CD14-positive monocyte (primary cell): ENCODE measurements around the gene FAM13C. TPM values are rescaled to one million over a fixed set of nuclear protein-coding genes. Genes with fewer than 3 reads are reported as not detected.

ENCODE experiments used
- DNase-seq, 3 donors: peaks; one replicate each; pipeline ENCODE4 v3.0.0-alpha.2; 2011 to 2022
- H2AFZ ChIP-seq: 2 replicates; pipeline ENCODE4 v1.6.0; 2012; ENCODE audit warnings: mild to moderate bottlenecking, low read depth, low read length, inconsistent platforms; ENCODE audit not compliant: insufficient read depth, poor library complexity, severe bottlenecking
- H3K27ac ChIP-seq, 2 donors: 1 replicate in 1 of 2; 2 replicates in 1 of 2; pipeline ENCODE4 v1.5.1; 2012 to 2013; ENCODE audit warnings: low read length in 2 of 2, control low read depth in 1 of 2, inconsistent platforms in 1 of 2, low read depth in 1 of 2, mild to moderate bottlenecking in 1 of 2
- H3K27me3 ChIP-seq, 2 donors: one replicate each; pipeline versions ENCODE4 v1.6.0 to v1.6.1; 2011 to 2013; ENCODE audit warnings: low read length in 2 of 2; ENCODE audit not compliant: control insufficient read depth in 2 of 2, insufficient read depth in 2 of 2
- H3K36me3 ChIP-seq, 2 donors: replicated peaks in 1 of 2; 1 replicate in 1 of 2; 2 replicates in 1 of 2; pipeline versions ENCODE4 v1.5.1 to v1.6.1; 2012 to 2013; ENCODE audit warnings: low read length in 2 of 2, control low read depth in 1 of 2, inconsistent platforms in 1 of 2, mild to moderate bottlenecking in 1 of 2; ENCODE audit not compliant: insufficient read depth in 2 of 2, control insufficient read depth in 1 of 2
- H3K4me1 ChIP-seq, 2 donors: 1 replicate in 1 of 2; 2 replicates in 1 of 2; pipeline versions ENCODE4 v1.5.1 to v1.6.1; 2012 to 2013; ENCODE audit warnings: low read length in 2 of 2, control low read depth in 1 of 2, inconsistent platforms in 1 of 2, mild to moderate bottlenecking in 1 of 2, moderate library complexity in 1 of 2; ENCODE audit not compliant: insufficient read depth in 2 of 2, control insufficient read depth in 1 of 2
- H3K4me2 ChIP-seq: replicated peaks from 2 replicates; pipeline ENCODE3; 2012; ENCODE audit warnings: low read length, moderate library complexity, mild to moderate bottlenecking; ENCODE audit not compliant: poor library complexity, severe bottlenecking; ENCODE audit errors: extremely low read depth
- H3K4me3 ChIP-seq, 3 experiments: fragments of 200-600 bp in 1 of 3; sonication (generic) in 1 of 3; replicated peaks in 1 of 3; 1 replicate in 2 of 3; 2 replicates in 1 of 3; pipeline ENCODE4 v1.5.1; 2011 to 2013; ENCODE audit warnings: low read length in 3 of 3, mild to moderate bottlenecking in 3 of 3, control low read depth in 2 of 3, low read depth in 2 of 3, inconsistent platforms in 1 of 3, moderate library complexity in 1 of 3
- H3K79me2 ChIP-seq: 2 replicates; pipeline ENCODE4 v1.6.0; 2012; ENCODE audit warnings: mild to moderate bottlenecking, control low read depth, inconsistent platforms, low read length, moderate library complexity; ENCODE audit not compliant: insufficient read depth
- H3K9ac ChIP-seq: 2 replicates; pipeline ENCODE4 v1.6.0; 2017; ENCODE audit warnings: low read length, mild to moderate bottlenecking; ENCODE audit not compliant: insufficient read depth, poor library complexity, severe bottlenecking
- H3K9me3 ChIP-seq, 2 donors: replicated peaks in 1 of 2; 1 replicate in 1 of 2; 2 replicates in 1 of 2; pipeline versions ENCODE4 v1.5.1 to v1.6.1; 2012 to 2013; ENCODE audit warnings: low read length in 2 of 2, control low read depth in 1 of 2; ENCODE audit not compliant: control insufficient read depth in 1 of 2, insufficient read depth in 1 of 2
- H4K20me1 ChIP-seq: 2 replicates; pipeline ENCODE4 v1.6.0; 2012; ENCODE audit warnings: mild to moderate bottlenecking, low read length, control low read depth, moderate library complexity; ENCODE audit not compliant: insufficient read depth
- H3K27ac Mint-ChIP-seq, 7 donors: one replicate each; pipeline ENCODE4 v1.8.0; 2020; ENCODE audit warnings: mild to moderate bottlenecking in 7 of 7, mixed read lengths in 7 of 7, moderate library complexity in 6 of 7, inconsistent platforms in 2 of 7
- H3K27me3 Mint-ChIP-seq, 3 donors: one replicate each; pipeline ENCODE4 v1.8.0; 2021 to 2022; ENCODE audit warnings: low read depth in 3 of 3, mild to moderate bottlenecking in 3 of 3, mixed read lengths in 3 of 3, moderate library complexity in 3 of 3, inconsistent platforms in 1 of 3
- H3K36me3 Mint-ChIP-seq, 2 donors: one replicate each; pipeline ENCODE4 v1.8.0; 2020; ENCODE audit warnings: mixed read lengths in 2 of 2, inconsistent platforms in 1 of 2, mild to moderate bottlenecking in 1 of 2
- H3K4me1 Mint-ChIP-seq: one replicate; pipeline ENCODE4 v1.8.0; 2020; ENCODE audit warnings: mild to moderate bottlenecking, mixed read lengths
- H3K4me3 Mint-ChIP-seq, 2 donors: one replicate each; pipeline ENCODE4 v1.8.0; 2020; ENCODE audit warnings: mild to moderate bottlenecking in 2 of 2, mixed read lengths in 2 of 2, moderate library complexity in 1 of 2
- H3K9me3 Mint-ChIP-seq, 7 donors: one replicate each; pipeline ENCODE4 v1.8.0; 2020 to 2022; ENCODE audit warnings: mixed read lengths in 7 of 7, mild to moderate bottlenecking in 6 of 7, moderate library complexity in 6 of 7, inconsistent platforms in 2 of 7
- CTCF ChIP-seq: fragments of 200-600 bp; IDR thresholded peaks from one replicate; pipeline ENCODE4 v1.8.0; 2022; ENCODE audit warnings: antibody characterized with exemption, mild to moderate bottlenecking
- WGBS: methylation state at CpG from one replicate; pipeline ENCODE4 v1.1.5; 2013; ENCODE audit warnings: missing lambda C conversion rate; ENCODE audit not compliant: insufficient coverage; 5-methylcytosine and 5-hydroxymethylcytosine counted together
- intact Hi-C, 2 donors: fragments of 100-400 bp; cut with micrococcal nuclease; formaldehyde crosslinking; loops; one replicate each; pipeline versions ENCODE4 v1.15.0 to v1.15.1; 2023
- polyA plus RNA-seq, 3 donors: library from polyadenylated mRNA; depleted of rRNA in 1 of 3; unstranded in 2 of 3; stranded (reverse) in 1 of 3; fragments of 300-500 nt in 2 of 3; fragments of >200 nt in 1 of 3; fragmentation: Illumina TruSeq in 2 of 3; gene quantifications; 1 replicate in 2 of 3; 2 replicates in 1 of 3; pipeline ENCODE4 v1.2.3, GENCODE V29; 2012 to 2021

Gene FAM13C
- polyA plus RNA-seq, 3 donors = not detected

- peaks cover 0 to 1% (median 0%) of the 10 kb centered on the region in 3 donors for H3K27me3 Mint-ChIP-seq
- H3K4me1 Mint-ChIP-seq = no peaks in the 10 kb centered on the region
- Histone ChIP-seq H4K20me1 (no peaks in the 10 kb centered on the region), H3K4me2 (no peak overlapping the region), H3K79me2 (no peaks in the 10 kb centered on the region), H3K4me1 (no peaks in the 10 kb centered on the region), H2AFZ (no peak overlapping the region), H3K9me3 (no peaks in the 10 kb centered on the region), H3K36me3 (no peaks in the 10 kb centered on the region), H3K27ac (no peak overlapping the region), H3K4me3 (no peak overlapping the region), H3K9ac (no peak overlapping the region), H3K27me3 (no peaks in the 10 kb centered on the region)
- DNase-seq = no peak
- no peak for TF ChIP-seq CTCF
- WGBS = no CpG with 5 or more reads among the region's 1 CpG
- H3K9me3 Mint-ChIP-seq = peaks cover 0 to 1% (median 0%) of the 10 kb centered on the region in 7 donors
- no peak overlapping the region for H3K27ac Mint-ChIP-seq
- no peaks in the 10 kb centered on the region for H3K36me3 Mint-ChIP-seq
- H3K4me3 Mint-ChIP-seq = no peak overlapping the region
- intact Hi-C loops = no loop called here
Observed at GRCh38 chr10:59393349-59393748, 31.0 kb upstream of the FAM13C start.

- Histone ChIP-seq H3K4me1 (no peaks in the 10 kb centered on the region), H2AFZ (no peak overlapping the region), H3K4me3 (no peak overlapping the region), H3K79me2 (no peaks in the 10 kb centered on the region), H3K4me2 (no peak overlapping the region), H3K27me3 (no peaks in the 10 kb centered on the region), H3K9me3 (no peaks in the 10 kb centered on the region), H3K9ac (no peak overlapping the region), H4K20me1 (no peaks in the 10 kb centered on the region), H3K27ac (no peak overlapping the region), H3K36me3 (no peaks in the 10 kb centered on the region)
- intact Hi-C loops = no loop called here
- DNase-seq = no peak
- Mint-ChIP-seq H3K4me1 (no peaks in the 10 kb centered on the region), H3K36me3 (no peaks in the 10 kb centered on the region), H3K9me3 (peaks cover 0 to 1% (median 0%) of the 10 kb centered on the region in 7 donors), H3K27ac (no peak overlapping the region), H3K27me3 (peaks cover 0 to 1% (median 0%) of the 10 kb centered on the region in 3 donors), H3K4me3 (no peak overlapping the region)
- no CpG with 5 or more reads among the region's 2 CpGs for WGBS
- no peak for TF ChIP-seq CTCF
Observed at GRCh38 chr10:59391060-59391459, 28.7 kb upstream of the FAM13C start.
